OCI-M2 (cell line): ENCODE measurements around the gene KRTAP5-2.
"Not testable (repeated sequence)": the region's sequence is repeated elsewhere in the genome, so short reads cannot be mapped to it uniquely, and the experiment has no call there.

Source experiments
- DNase-seq: peaks from one replicate; lab custom pipeline; 2025; ENCODE audit not compliant: unreplicated experiment; lab: John Stamatoyannopoulos, UW

Gene KRTAP5-2

GRCh38 chr11:1628506-1629325 is 30.6 kb upstream of the KRTAP5-2 start:
- no peak for DNase-seq

- no peak for DNase-seq
These were observed 27.4 kb upstream of the KRTAP5-2 start for GRCh38 chr11:1625541-1625940.

GRCh38 chr11:1624621-1625020 is 26.5 kb upstream of the KRTAP5-2 start:
- DNase-seq = no peak

- no peak for DNase-seq
These were observed 25.6 kb upstream of the KRTAP5-2 start for GRCh38 chr11:1623716-1624115.

- DNase-seq = no peak
These were observed 24.0 kb upstream of the KRTAP5-2 start, which contains the start of gene KRTAP5-4 for GRCh38 chr11:1622086-1622485. Gene KRTAP5-4 (minus strand): TSS chr11:1622138. CDS start chr11:1622093, 45 bp downstream.

- DNase-seq = no peak
These were observed 21.4 kb upstream of the KRTAP5-2 start for GRCh38 chr11:1619449-1619848.

- no peak for DNase-seq
These were observed 20.1 kb upstream of the KRTAP5-2 start for GRCh38 chr11:1618231-1618630.

- no peak for DNase-seq
These were observed 10.3 kb upstream of the KRTAP5-2 start, which contains the start of gene KRTAP5-3 for GRCh38 chr11:1608363-1608762. Gene KRTAP5-3 (minus strand): TSS chr11:1608463. CDS start chr11:1608385, 78 bp downstream.

- DNase-seq = not testable (repeated sequence)
These were observed 9.8 kb upstream of the KRTAP5-2 start for GRCh38 chr11:1607901-1608300.

- DNase-seq = not testable (repeated sequence)
These were observed 9.2 kb upstream of the KRTAP5-2 start for GRCh38 chr11:1607156-1607845.

- DNase-seq = not testable (repeated sequence)
These were observed 7.8 kb upstream of the KRTAP5-2 start for GRCh38 chr11:1605923-1606322.

GRCh38 chr11:1604711-1605110 is 6.6 kb upstream of the KRTAP5-2 start:
- no peak for DNase-seq

- no peak for DNase-seq
These were observed 6.1 kb upstream of the KRTAP5-2 start for GRCh38 chr11:1604181-1604580.

GRCh38 chr11:1603629-1604028 is 5.5 kb upstream of the KRTAP5-2 start:
- no peak for DNase-seq

GRCh38 chr11:1601663-1602062 is 3.6 kb upstream of the KRTAP5-2 start:
- DNase-seq = not testable (repeated sequence)

GRCh38 chr11:1600626-1601025 is 2.5 kb upstream of the KRTAP5-2 start:
- no peak for DNase-seq

- DNase-seq = no peak
These were observed 722 bp upstream of the KRTAP5-2 start for GRCh38 chr11:1598816-1599215.

GRCh38 chr11:1598406-1598805 is 312 bp upstream of the KRTAP5-2 start:
- DNase-seq = not testable (repeated sequence)

GRCh38 chr11:1597331-1597993 is 632 bp downstream of the KRTAP5-2 start:
- no peak for DNase-seq

- DNase-seq = not testable (repeated sequence)
These were observed 1.4 kb downstream of the KRTAP5-2 start for GRCh38 chr11:1596576-1597121.

GRCh38 chr11:1595994-1596575 is 2.0 kb downstream of the KRTAP5-2 start:
- DNase-seq = not testable (repeated sequence)
